ENCODE measurements around the gene DTWD2. TPM values are rescaled to one million over a fixed set of nuclear protein-coding genes. Genes with fewer than 3 reads are reported as not detected.
"Not testable (repeated sequence)": the region's sequence is repeated elsewhere in the genome, so short reads cannot be mapped to it uniquely, and the experiment has no call there.

DTWD2 gene
- polyA plus RNA-seq, 1 donor from 2014 or later, result 3.3 TPM

DNA sequence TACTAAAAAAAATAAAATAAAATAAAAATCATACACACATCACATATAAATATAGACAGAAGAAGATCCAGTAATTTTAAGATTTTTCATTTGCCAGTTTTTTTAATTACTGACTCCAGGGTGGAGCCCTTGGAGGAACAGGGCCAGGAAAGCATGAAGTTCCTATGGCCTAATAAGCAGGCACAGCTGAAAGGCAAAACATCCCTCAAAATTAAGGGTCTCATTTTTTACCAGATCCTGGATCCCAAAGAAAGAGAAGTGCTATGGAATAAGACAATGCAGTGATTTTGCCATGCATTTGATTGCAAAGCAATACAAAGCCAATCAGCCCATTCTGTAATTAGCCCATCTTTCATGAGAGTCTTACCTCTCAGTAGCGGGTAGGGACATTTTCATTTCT, 11.3 kb upstream of the DTWD2 start:
- Histone ChIP-seq H3K79me2 (replicated peaks; ENCODE audit: insufficient read depth, low read length) (no peaks in the 10 kb centered on the region), H3K9me3 (ENCODE audit: low read length) (peaks cover 5% of the 10 kb centered on the region), H3K27me3 (ENCODE audit: insufficient read depth, low read depth, low read length) (no peaks in the 10 kb centered on the region), H3K4me2 (ENCODE audit: low read length) (no peak overlapping the region), H4K20me1 (ENCODE audit: insufficient read depth) (no peaks in the 10 kb centered on the region), H3K9me2 (ENCODE audit: insufficient read depth, low read length) (no peaks in the 10 kb centered on the region), H2AFZ (ENCODE audit: low read depth, low read length) (no peak overlapping the region), H3K36me3 (ENCODE audit: insufficient read depth, low read length) (no peaks in the 10 kb centered on the region), H3F3A (ENCODE audit: insufficient read depth, low read length, poor library complexity, severe bottlenecking) (no peaks in the 10 kb centered on the region), H3K4me3 (ENCODE audit: low read length) (no peak overlapping the region), H3K27ac (ENCODE audit: low read length) (no peak overlapping the region), H3K9ac (ENCODE audit: low read length) (no peak overlapping the region)
- TF ChIP-seq SMC3 (conservative IDR thresholded peaks at IDR 0.05; ENCODE audit: poor library complexity) (no peak), RAD21 (conservative IDR thresholded peaks at IDR 0.05) (no peak), MXI1 (conservative IDR thresholded peaks at IDR 0.05; ENCODE audit: poor library complexity, severe bottlenecking) (no peak), EZH2 (IDR thresholded peaks at IDR 0.05; ENCODE audit: borderline replicate concordance, insufficient read depth, low read length, poor library complexity, severe bottlenecking) (no peak), TAF1 (IDR thresholded peaks at IDR 0.05; ENCODE audit: low read depth) (no peak), POLR2AphosphoS5 (IDR thresholded peaks at IDR 0.05) (no peak), EP300 (conservative IDR thresholded peaks at IDR 0.05; ENCODE audit: poor library complexity, severe bottlenecking) (no peak)
- TF ChIP-seq, protein P1, sequence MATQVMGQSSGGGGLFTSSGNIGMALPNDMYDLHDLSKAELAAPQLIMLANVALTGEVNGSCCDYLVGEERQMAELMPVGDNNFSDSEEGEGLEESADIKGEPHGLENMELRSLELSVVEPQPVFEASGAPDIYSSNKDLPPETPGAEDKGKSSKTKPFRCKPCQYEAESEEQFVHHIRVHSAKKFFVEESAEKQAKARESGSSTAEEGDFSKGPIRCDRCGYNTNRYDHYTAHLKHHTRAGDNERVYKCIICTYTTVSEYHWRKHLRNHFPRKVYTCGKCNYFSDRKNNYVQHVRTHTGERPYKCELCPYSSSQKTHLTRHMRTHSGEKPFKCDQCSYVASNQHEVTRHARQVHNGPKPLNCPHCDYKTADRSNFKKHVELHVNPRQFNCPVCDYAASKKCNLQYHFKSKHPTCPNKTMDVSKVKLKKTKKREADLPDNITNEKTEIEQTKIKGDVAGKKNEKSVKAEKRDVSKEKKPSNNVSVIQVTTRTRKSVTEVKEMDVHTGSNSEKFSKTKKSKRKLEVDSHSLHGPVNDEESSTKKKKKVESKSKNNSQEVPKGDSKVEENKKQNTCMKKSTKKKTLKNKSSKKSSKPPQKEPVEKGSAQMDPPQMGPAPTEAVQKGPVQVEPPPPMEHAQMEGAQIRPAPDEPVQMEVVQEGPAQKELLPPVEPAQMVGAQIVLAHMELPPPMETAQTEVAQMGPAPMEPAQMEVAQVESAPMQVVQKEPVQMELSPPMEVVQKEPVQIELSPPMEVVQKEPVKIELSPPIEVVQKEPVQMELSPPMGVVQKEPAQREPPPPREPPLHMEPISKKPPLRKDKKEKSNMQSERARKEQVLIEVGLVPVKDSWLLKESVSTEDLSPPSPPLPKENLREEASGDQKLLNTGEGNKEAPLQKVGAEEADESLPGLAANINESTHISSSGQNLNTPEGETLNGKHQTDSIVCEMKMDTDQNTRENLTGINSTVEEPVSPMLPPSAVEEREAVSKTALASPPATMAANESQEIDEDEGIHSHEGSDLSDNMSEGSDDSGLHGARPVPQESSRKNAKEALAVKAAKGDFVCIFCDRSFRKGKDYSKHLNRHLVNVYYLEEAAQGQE (IDR thresholded peaks at IDR 0.05; ENCODE audit: borderline replicate concordance), result no peak
- TF ChIP-seq, protein P2, sequence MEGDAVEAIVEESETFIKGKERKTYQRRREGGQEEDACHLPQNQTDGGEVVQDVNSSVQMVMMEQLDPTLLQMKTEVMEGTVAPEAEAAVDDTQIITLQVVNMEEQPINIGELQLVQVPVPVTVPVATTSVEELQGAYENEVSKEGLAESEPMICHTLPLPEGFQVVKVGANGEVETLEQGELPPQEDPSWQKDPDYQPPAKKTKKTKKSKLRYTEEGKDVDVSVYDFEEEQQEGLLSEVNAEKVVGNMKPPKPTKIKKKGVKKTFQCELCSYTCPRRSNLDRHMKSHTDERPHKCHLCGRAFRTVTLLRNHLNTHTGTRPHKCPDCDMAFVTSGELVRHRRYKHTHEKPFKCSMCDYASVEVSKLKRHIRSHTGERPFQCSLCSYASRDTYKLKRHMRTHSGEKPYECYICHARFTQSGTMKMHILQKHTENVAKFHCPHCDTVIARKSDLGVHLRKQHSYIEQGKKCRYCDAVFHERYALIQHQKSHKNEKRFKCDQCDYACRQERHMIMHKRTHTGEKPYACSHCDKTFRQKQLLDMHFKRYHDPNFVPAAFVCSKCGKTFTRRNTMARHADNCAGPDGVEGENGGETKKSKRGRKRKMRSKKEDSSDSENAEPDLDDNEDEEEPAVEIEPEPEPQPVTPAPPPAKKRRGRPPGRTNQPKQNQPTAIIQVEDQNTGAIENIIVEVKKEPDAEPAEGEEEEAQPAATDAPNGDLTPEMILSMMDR (IDR thresholded peaks at IDR 0.05; ENCODE audit: poor library complexity, severe bottlenecking), result no peak

DNA sequence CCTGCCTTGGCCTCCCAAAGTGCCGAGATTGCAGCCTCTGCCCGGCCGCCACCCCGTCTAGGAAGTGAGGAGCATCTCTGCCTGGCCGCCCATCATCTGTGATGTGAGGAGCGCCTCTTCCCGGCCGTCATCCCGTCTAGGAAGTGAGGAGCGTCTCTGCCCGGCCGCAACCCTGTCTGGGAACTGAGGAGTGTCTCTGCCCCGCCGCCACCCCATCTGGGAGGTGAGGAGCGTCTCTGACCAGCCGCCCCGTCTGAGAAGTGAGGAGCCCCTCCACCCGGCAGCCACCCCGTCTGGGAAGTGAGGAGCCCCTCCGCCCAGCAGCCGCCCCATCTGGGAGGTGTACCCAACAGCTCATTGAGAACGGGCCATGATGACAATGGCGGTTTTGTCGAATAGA, 10.5 kb upstream of the DTWD2 start:
- H4K20me1 ChIP-seq (ENCODE audit: insufficient read depth); H3K4me3 ChIP-seq (ENCODE audit: low read length); H3K79me2 ChIP-seq (replicated peaks; ENCODE audit: insufficient read depth, low read length); H3K9me3 ChIP-seq (ENCODE audit: low read length); H3K36me3 ChIP-seq (ENCODE audit: insufficient read depth, low read length); H3K4me2 ChIP-seq (ENCODE audit: low read length); H2AFZ ChIP-seq (ENCODE audit: low read depth, low read length); H3F3A ChIP-seq (ENCODE audit: insufficient read depth, low read length, poor library complexity, severe bottlenecking); H3K9ac ChIP-seq (ENCODE audit: low read length); H3K27ac ChIP-seq (ENCODE audit: low read length); H3K27me3 ChIP-seq (ENCODE audit: insufficient read depth, low read depth, low read length); H3K9me2 ChIP-seq (ENCODE audit: insufficient read depth, low read length): not testable (repeated sequence)

DNA sequence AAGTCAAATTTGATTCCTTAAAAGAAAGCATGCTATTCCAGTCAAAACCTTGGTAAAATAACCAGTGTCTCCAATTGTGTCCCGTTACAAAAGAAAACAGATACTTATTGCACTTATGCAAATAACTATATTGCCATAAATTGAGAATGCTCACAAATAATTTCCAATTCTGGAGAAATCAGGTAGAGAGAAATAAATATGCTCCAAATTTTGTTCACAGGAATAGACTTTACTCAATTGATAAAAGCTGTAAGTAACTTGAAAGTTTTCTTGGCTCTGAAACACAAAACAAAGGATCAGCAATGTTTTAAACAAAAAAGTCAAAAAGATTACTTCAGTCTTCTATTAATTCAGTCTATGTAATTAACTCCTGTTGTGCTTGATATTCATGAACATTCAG, 7.8 kb upstream of the DTWD2 start:
- Histone ChIP-seq H3K4me2 (ENCODE audit: low read length) (no peak overlapping the region), H3K9me3 (ENCODE audit: low read length) (peaks cover 5% of the 10 kb centered on the region), H3K79me2 (replicated peaks; ENCODE audit: insufficient read depth, low read length) (no peaks in the 10 kb centered on the region), H4K20me1 (ENCODE audit: insufficient read depth) (no peaks in the 10 kb centered on the region), H3K27ac (ENCODE audit: low read length) (no peak overlapping the region), H3K9me2 (ENCODE audit: insufficient read depth, low read length) (no peaks in the 10 kb centered on the region), H2AFZ (ENCODE audit: low read depth, low read length) (no peak overlapping the region), H3K4me3 (ENCODE audit: low read length) (no peak overlapping the region), H3K27me3 (ENCODE audit: insufficient read depth, low read depth, low read length) (no peaks in the 10 kb centered on the region), H3F3A (ENCODE audit: insufficient read depth, low read length, poor library complexity, severe bottlenecking) (no peaks in the 10 kb centered on the region), H3K36me3 (ENCODE audit: insufficient read depth, low read length) (no peaks in the 10 kb centered on the region), H3K9ac (ENCODE audit: low read length) (no peak overlapping the region)
- TF ChIP-seq, protein P1 (IDR thresholded peaks at IDR 0.05; ENCODE audit: borderline replicate concordance), result no peak

All from neural cell (in vitro differentiated cells).